ENCODE measurements around the gene LYRM9. TPM values are rescaled to one million over a fixed set of nuclear protein-coding genes. Genes with fewer than 3 reads are reported as not detected.

LYRM9 gene
- total and polyA plus RNA-seq, 2 of the 8 experiments (the other 6 are each of a cell fraction or from before 2014, with no cell fraction given), result 4.3 to 5.2 TPM

- TF ChIP-seq ATF2 (IDR thresholded peaks at IDR 0.05; ENCODE audit: low read length), result no peak
- no peak for TF ChIP-seq ASH2L (IDR thresholded peaks at IDR 0.05; ENCODE audit: low read length)
- no peak for TF ChIP-seq NRF1 (IDR thresholded peaks at IDR 0.05; ENCODE audit: low read depth, low read length)
- no peak for TF ChIP-seq JUND (IDR thresholded peaks at IDR 0.05; ENCODE audit: low read length)
- no peak for TF ChIP-seq RAD21 (IDR thresholded peaks at IDR 0.05 in 1 of 2, conservative IDR thresholded peaks at IDR 0.05 in 1 of 2; ENCODE audit: low read depth in 2 of 2, low read length in 2 of 2)
Measured at GRCh38 chr17:27882162-27882840, 10.9 kb downstream of the LYRM9 start (continued).

Measured in H1 (cell line).